Activated CD8-positive, alpha-beta T cell treated with anti-CD3 and anti-CD28 coated beads for 36 hours (primary cell): ENCODE results near the gene GPR35. TPM values are rescaled to one million over a fixed set of nuclear protein-coding genes. Genes with fewer than 3 reads are reported as not detected.
A peak's percentile ranks its signal among the peaks of the same experiment; 100 is the strongest.

Source experiments
- ATAC-seq: fragments of 200-7000 bp; cut with Tn5 transposase; one replicate; pipeline ENCODE4 v1.10.0; 2021; ENCODE audit warnings: mild to moderate bottlenecking, moderate library complexity
- CTCF ChIA-PET: fragments of 350-600 bp; sonication (Branson Sonifier 250); formaldehyde crosslinking; loops from one replicate; lab custom pipeline; 2021; ENCODE audit warnings: antibody characterized with exemption; lab: Charles Lee
- POLR2A ChIA-PET: fragments of 350-600 bp; sonication (Branson Sonifier 250); formaldehyde crosslinking; loops from one replicate; lab custom pipeline; 2021; ENCODE audit warnings: antibody characterized with exemption; lab: Charles Lee
- DNase-seq: peaks from one replicate; pipeline ENCODE4 v3.0.0-alpha.2; 2020
- H3K27ac Mint-ChIP-seq: one replicate; pipeline ENCODE4 v1.8.0; 2021; ENCODE audit warnings: mild to moderate bottlenecking, mixed read lengths
- H3K27me3 Mint-ChIP-seq: one replicate; pipeline ENCODE4 v1.8.0; 2021; ENCODE audit warnings: mixed read lengths
- H3K36me3 Mint-ChIP-seq: one replicate; pipeline ENCODE4 v1.8.0; 2021; ENCODE audit warnings: low read depth, mixed read lengths
- H3K4me1 Mint-ChIP-seq: one replicate; pipeline ENCODE4 v1.8.0; 2021; ENCODE audit warnings: low read depth, mixed read lengths
- H3K4me3 Mint-ChIP-seq: one replicate; pipeline ENCODE4 v1.8.0; 2021; ENCODE audit warnings: mild to moderate bottlenecking, moderate library complexity, mixed read lengths
- H3K9me3 Mint-ChIP-seq: one replicate; pipeline ENCODE4 v1.8.0; 2021; ENCODE audit warnings: mixed read lengths
- intact Hi-C: fragments of 100-400 bp; cut with micrococcal nuclease; formaldehyde crosslinking; loops from one replicate; pipeline ENCODE4 v1.10.0; 2022
- total RNA-seq, 2 experiments: library from RNA; stranded (reverse); gene quantifications; one replicate each; pipeline ENCODE4 v1.2.3, GENCODE V29; 2021
- TF ChIP-seq, protein P1 (sequence below): fragments of 200-600 bp; IDR thresholded peaks from one replicate; pipeline ENCODE4 v1.8.0; 2022; ENCODE audit warnings: antibody characterized with exemption, mild to moderate bottlenecking

The GPR35 gene
- total RNA-seq, 2 experiments from 2014 or later, result 14.4 to 14.6 TPM

DNA sequence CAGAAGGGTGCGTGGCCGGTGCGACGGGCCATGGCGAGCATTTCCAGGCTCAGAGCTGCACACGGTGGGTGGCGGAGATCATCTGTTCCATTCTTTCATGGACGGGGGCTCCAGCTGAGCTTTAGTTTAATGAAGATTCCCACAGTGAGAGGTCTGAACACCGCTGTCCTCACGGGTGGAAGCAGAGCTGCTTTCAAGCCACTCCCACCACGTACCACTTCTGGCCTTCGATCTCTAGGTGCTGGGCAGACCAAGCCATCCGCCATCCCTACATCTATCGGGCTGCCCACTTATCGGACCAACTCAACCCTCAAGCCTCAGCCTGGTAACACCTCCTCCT is 18.5 kb downstream of the GPR35 start:
- DNase-seq, result no peak
- intact Hi-C loops, result no loop called here
- no peak overlapping the region for H3K4me3 Mint-ChIP-seq
- POLR2A ChIA-PET, result interaction anchor here (0.6 to 1.0 kb wide), 2 partner anchors 17 to 78 kb away, joined by 3 to 4 read pairs; no protein-coding TSS in a partner anchor
- TF ChIP-seq, protein P1, sequence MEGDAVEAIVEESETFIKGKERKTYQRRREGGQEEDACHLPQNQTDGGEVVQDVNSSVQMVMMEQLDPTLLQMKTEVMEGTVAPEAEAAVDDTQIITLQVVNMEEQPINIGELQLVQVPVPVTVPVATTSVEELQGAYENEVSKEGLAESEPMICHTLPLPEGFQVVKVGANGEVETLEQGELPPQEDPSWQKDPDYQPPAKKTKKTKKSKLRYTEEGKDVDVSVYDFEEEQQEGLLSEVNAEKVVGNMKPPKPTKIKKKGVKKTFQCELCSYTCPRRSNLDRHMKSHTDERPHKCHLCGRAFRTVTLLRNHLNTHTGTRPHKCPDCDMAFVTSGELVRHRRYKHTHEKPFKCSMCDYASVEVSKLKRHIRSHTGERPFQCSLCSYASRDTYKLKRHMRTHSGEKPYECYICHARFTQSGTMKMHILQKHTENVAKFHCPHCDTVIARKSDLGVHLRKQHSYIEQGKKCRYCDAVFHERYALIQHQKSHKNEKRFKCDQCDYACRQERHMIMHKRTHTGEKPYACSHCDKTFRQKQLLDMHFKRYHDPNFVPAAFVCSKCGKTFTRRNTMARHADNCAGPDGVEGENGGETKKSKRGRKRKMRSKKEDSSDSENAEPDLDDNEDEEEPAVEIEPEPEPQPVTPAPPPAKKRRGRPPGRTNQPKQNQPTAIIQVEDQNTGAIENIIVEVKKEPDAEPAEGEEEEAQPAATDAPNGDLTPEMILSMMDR, result no peak
- no peak for ATAC-seq
- CTCF ChIA-PET, result no interaction called here
- no peaks in the 10 kb centered on the region for H3K9me3 Mint-ChIP-seq
- no peak overlapping the region for H3K27ac Mint-ChIP-seq
- H3K4me1 Mint-ChIP-seq, result peaks cover 6% of the 10 kb centered on the region
- no peaks in the 10 kb centered on the region for H3K36me3 Mint-ChIP-seq
- peaks cover 2% of the 10 kb centered on the region for H3K27me3 Mint-ChIP-seq

DNA sequence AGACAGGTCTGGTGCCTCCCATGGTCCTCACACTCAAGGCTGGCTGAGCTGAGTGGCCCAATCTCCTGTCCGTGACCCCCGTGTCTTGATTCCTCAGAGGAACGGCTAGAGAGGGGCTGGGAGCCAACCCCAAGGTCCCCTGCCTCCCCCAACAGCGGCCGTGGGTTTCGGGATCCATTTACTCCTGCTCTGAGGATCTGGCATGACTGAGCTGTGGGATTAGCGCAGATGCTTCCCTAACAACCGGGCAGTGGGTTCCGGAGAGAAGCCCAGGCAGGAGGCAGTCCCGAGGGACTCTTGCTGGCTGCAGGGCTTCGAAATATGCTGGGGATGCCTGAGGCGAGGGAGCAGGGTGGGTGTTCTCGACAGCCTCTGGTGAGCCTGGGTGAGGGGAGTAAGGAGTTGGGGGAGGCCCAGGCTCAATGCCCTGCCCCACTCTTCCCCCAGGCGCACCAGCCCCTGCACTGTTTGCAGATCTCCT is 18.9 kb downstream of the GPR35 start:
- Mint-ChIP-seq H3K4me3 (no peak overlapping the region), H3K27me3 (peaks cover 2% of the 10 kb centered on the region), H3K9me3 (no peaks in the 10 kb centered on the region), H3K27ac (no peak overlapping the region), H3K36me3 (no peaks in the 10 kb centered on the region), H3K4me1 (peaks cover 6% of the 10 kb centered on the region)
- TF ChIP-seq, protein P1, result no peak
- ATAC-seq (no peak), DNase-seq (no peak)
- CTCF ChIA-PET, result no interaction called here
- intact Hi-C loops, result no loop called here
- POLR2A ChIA-PET, result interaction anchor here (0.6 kb wide), 1 partner anchor 17 kb away, joined by 3 read pairs; no protein-coding TSS in a partner anchor

DNA sequence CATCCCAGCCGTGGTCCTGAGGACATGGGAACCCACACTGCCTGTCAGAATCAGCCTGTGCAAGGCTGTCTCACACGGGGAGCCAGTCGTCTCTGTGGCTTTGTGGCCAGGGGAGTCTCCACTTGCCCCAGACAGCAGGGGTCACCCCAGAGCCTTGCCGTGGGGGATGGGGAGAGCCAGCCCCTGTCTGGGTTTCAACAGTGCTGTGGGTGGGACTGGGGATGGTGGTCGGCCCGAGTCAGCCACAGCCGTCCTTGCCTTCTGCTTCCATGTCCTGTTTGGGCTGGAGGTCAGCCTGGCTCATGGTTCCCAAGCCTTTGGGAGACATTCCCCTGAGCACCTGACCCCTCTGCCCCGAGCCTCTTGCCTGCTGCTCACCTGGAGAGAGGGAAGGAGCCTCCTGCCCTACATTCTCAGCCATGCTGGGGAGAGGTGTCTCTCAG is 19.6 kb downstream of the GPR35 start:
- H3K4me3 Mint-ChIP-seq, result no peak overlapping the region
- ChIA-PET CTCF (no interaction called here), POLR2A (no interaction called here)
- peaks cover 6% of the 10 kb centered on the region for H3K4me1 Mint-ChIP-seq
- H3K36me3 Mint-ChIP-seq, result no peaks in the 10 kb centered on the region
- H3K27me3 Mint-ChIP-seq, result peaks cover 2% of the 10 kb centered on the region
- no peaks in the 10 kb centered on the region for H3K9me3 Mint-ChIP-seq
- ATAC-seq (no peak), DNase-seq (no peak)
- intact Hi-C loops, result no loop called here
- no peak overlapping the region for H3K27ac Mint-ChIP-seq
- TF ChIP-seq, protein P1, result no peak

DNA sequence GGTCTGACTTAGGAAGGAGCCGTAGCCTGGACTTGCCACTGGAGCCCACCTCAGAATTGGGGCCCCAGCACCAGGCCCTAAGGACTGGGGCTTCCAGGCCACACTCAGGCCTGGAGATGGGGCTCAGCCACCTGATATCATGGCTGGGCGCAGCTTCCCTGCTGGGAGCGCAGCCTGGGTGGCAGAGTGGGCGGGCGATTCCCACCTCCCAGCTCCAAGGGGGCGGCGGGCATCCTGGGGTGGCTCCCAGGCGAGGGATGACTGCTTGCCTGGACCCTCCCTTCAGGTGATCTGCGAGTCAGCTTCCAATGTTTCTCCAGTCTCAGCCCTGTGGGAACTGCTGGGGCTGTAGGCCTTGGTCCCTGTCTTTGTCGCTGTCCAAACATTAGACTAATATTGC is 20.1 kb downstream of the GPR35 start:
- H3K36me3 Mint-ChIP-seq, result no peaks in the 10 kb centered on the region
- CTCF ChIA-PET, result no interaction called here
- no peak overlapping the region for H3K4me3 Mint-ChIP-seq
- H3K27me3 Mint-ChIP-seq, result peaks cover 2% of the 10 kb centered on the region
- H3K27ac Mint-ChIP-seq, result no peak overlapping the region
- peaks cover 6% of the 10 kb centered on the region for H3K4me1 Mint-ChIP-seq
- DNase-seq, result no peak
- POLR2A ChIA-PET, result no interaction called here
- intact Hi-C loops, result no loop called here
- H3K9me3 Mint-ChIP-seq, result no peaks in the 10 kb centered on the region
- TF ChIP-seq, protein P1, result no peak
- no peak for ATAC-seq

DNA sequence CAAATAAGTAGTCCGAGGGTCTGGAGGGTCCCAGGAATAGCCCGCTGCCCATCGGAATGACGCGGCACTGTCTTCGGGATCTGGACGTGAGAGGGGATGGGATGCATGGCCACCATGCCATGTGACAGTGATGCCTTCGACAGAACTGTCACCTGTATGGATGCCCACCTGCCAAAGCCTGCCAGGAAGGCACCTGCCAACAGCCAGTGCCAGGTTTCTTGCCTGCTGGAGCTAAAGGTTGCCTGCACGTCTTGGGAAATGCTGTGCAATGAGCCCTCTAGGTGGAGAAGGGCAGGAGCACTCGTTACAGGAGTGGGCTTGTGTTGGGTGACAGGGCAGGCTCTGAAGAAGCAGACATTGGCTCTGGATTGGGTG is 20.5 kb downstream of the GPR35 start:
- intact Hi-C loops, result no loop called here
- ATAC-seq (peak; percentile 39), DNase-seq (no peak)
- TF ChIP-seq, protein P1, result no peak
- Mint-ChIP-seq H3K27ac (no peak overlapping the region), H3K4me1 (peaks cover 6% of the 10 kb centered on the region), H3K4me3 (no peak overlapping the region), H3K36me3 (no peaks in the 10 kb centered on the region), H3K27me3 (peaks cover 2% of the 10 kb centered on the region), H3K9me3 (no peaks in the 10 kb centered on the region)
- ChIA-PET POLR2A (no interaction called here), CTCF (no interaction called here)
